OCI-M1 (cell line): Measurements from ENCODE around the gene FAM240B.

Experiments used
- DNase-seq: peaks from one replicate; lab custom pipeline; 2025; lab: John Stamatoyannopoulos, UW

The FAM240B gene

DNA sequence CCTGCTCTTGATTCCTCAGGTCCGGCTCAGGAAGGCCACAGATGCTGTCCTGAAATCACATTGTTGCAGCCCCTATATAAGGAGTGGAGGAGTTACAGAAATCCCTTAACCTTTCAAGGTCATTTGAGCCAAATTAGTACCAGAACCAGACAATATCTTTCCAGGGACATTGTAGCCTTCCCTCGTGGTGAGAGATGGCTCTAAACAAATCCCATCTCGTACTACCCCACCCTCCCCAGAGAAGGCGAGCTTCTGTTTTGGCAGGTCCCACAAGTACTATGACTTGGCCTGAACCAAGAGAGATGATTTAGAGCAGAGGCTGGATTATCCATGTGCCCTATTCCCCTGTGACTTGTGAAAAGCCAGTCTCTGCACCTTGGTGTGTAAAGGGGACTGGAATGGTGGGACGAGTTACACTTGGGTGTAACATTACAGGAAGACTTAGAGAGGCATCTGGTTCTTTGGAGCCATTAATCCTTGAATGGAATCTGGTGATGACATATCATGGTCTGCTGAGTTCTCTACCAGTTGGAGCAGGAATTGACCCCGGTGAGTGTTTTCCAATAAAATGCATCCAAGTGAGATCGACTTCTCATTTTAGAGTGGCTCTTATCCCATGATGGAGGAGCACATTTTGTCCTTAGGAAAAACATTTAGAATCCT, at the start of gene FAM240B:
Gene FAM240B, minus strand, starts transcription at position 51 of the 663 bp plus-strand sequence. CDS start 16,134 bp downstream, outside the sequence.
- no peak for DNase-seq

- no peak for DNase-seq
Observed at GRCh38 chr9:38768351-38768761, 48.4 kb upstream of the FAM240B start.

GRCh38 chr9:38765101-38765500, 45.2 kb upstream of the FAM240B start:
- DNase-seq: no peak

GRCh38 chr9:38761999-38762398, 42.1 kb upstream of the FAM240B start:
- DNase-seq: no peak

GRCh38 chr9:38761339-38761738, 41.4 kb upstream of the FAM240B start:
- DNase-seq: no peak

GRCh38 chr9:38756702-38757101, 36.8 kb upstream of the FAM240B start:
- no peak for DNase-seq

- no peak for DNase-seq
Observed at GRCh38 chr9:38747941-38748340, 28.0 kb upstream of the FAM240B start.

DNA sequence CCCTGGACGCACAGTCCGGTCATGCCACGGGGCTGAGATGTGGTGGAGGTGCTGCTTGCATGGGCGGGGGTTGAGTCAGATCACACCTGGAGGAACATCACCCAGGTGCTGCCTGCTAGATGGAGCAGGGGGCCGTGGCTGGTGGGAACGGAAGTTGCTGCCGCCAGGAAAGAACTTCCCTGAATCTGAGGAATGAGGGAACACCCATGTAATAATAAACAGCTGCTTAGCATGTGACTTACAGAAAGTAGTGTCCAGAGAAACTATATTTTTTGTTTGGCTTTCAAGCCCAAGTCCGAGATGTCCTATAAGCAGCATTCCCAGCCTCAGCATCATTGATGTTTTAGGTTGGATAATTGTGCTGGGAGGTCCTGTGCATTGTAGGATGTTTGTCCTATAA, 27.1 kb upstream of the FAM240B start:
- DNase-seq: no peak

GRCh38 chr9:38746303-38746702, 26.4 kb upstream of the FAM240B start:
- no peak for DNase-seq

DNA sequence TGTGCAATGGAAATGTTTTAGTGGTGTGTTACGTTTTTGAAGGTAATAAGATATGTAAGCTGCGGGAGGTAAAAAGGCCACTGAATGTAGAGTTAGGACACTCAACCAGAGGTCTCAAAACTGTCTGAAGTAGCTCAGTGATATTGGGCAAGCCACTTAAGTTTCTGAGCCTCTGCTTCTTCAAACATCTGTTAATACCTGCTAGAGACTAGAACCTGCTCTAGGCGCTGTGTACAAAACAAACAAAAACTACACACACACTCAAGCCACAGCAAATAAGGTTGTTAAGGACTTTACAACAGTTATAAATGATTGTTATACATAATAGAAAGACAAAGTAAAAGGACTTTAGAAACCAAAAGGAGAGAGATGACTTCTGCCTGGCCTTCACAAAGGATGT, 24.6 kb upstream of the FAM240B start:
- no peak for DNase-seq

- no peak for DNase-seq
Observed at GRCh38 chr9:38737246-38737645, 17.3 kb upstream of the FAM240B start.

DNA sequence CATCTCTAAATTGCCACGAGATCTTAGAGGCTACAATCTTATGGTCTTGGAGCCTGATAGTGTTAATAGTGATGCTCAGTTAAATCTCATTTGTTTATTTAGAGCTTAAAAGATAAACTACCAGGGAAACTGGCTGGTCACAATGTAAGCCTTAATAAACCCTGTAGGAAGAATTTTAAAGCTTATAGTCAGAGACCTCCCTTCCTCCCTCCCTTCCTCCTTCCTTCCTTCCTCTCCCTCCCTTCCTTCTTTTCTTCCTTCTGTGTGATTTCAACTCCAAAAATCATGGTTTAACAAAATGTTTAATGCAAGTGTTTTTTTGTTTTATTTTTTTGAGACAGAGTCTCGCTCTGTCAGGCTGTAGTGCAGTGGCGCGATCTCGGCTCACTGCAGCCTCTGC, 14.9 kb upstream of the FAM240B start:
- no peak for DNase-seq

DNA sequence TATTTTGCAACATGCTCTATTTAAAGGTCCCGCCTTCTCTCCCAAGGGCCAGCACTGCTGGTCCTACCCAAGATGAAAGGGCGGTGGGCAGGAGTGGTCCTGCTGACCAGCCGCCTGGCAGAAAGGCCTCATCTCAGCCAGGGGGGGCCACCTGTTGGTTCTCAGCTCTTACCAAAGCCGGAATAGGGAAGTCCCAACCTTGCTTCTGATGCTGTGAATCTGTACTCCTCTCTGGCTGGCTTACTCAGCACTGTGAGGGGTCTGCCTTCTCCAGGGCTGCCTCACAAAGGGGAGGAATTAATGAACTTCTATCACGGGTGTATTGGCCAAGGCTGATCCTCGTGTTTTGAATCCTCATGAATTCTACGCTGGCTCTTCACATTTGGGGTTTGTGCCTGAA, 13.6 kb upstream of the FAM240B start:
- DNase-seq: no peak

GRCh38 chr9:38732885-38733284, 13.0 kb upstream of the FAM240B start:
- DNase-seq: no peak

GRCh38 chr9:38727497-38728001, 7.6 kb upstream of the FAM240B start:
- peak; percentile 41 for DNase-seq

DNA sequence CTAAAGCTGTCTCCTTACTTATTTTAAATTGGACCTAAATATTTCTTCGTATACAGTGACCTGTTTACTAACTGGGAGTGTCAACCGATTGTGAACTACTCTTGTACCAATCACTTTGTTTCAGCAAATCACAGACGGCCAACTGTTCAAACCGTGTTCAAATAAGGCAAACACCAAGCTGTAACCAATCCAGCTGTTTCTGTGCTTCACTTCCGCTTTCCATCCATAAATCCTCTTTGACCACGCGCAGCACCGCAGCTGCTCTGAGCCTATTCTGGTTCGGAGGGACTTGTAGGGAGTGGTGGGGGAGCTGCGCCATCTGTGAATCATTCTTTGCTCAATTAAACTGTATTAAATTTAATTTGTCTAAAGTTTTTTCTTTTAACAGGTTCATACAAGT, 4.8 kb upstream of the FAM240B start:
- no peak for DNase-seq

DNA sequence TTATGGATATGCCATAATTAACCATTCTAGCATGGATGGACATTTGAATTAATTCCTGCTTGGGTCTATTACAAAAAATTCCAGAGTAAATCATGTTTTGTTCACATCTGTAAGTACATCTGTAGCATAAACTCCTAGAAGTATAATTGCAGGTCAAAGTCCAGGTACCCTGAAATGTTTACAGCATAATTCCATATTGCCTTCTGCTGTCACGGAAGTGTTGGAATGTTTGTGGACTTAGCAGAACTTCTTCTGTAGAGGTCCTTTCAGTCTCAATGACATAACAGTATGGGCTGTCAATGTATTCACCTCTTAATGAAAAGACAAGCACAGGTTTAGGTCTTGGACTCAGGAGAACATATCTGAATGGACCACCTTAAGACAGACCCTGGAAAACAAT, 1.8 kb downstream of the FAM240B start:
- no peak for DNase-seq

DNA sequence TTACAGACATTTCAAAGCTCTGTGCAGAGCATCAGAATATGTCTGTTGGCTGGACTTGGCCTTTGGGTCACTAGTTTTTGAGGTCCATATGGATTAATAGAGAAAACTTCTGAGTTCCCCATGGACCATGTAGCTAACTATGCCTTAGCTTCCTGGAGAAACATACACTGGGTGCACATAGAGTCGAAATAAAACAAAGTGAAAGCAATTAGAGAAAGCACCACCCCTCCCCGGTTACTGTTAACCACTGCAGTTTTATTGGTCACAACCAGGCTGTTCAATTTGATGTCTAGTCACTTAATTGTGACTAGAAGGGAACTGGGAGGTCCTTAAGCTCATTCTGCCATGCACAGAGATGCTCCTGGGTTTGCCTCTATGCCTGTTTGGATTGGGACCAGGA, 4.2 kb downstream of the FAM240B start:
- peak; percentile 11 for DNase-seq

DNA sequence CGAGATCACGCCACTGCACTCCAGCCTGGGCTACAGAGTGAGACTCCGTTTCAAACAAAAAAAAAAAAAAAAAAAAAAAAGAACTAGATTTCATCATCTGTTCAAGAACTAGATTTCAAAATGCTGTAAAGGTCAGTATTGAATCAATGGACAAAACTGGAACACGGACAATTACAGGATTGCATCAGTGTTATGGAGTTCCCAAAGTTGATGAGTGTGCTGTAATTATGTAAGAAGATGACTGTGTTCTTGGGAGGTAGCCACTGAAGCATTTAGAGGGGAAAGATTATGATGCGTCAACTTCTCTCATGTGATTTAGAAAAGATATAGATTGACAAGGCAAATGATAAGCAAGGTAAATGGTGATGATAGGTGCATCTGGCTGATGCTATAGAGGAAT, 6.5 kb downstream of the FAM240B start:
- peak; percentile 10 for DNase-seq

DNA sequence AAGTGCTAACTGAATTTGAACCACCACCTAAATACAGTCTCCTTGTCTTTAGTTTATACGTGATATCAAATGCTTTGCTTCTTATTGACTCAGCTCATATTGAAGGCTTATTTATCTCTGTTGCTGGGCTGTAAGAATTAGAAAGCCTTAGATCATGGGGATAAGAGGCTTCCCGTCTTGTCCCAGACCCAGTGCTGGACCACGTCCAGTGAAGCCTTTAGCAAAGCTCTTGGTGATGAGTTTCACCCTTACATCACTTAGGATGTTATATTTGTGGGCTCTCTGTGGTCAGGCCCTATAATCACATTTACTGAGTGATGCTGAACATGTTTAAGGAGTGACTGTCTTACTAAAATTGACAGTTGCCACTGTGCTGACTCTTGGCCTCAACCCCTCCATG, 11.2 kb downstream of the FAM240B start:
- no peak for DNase-seq

DNA sequence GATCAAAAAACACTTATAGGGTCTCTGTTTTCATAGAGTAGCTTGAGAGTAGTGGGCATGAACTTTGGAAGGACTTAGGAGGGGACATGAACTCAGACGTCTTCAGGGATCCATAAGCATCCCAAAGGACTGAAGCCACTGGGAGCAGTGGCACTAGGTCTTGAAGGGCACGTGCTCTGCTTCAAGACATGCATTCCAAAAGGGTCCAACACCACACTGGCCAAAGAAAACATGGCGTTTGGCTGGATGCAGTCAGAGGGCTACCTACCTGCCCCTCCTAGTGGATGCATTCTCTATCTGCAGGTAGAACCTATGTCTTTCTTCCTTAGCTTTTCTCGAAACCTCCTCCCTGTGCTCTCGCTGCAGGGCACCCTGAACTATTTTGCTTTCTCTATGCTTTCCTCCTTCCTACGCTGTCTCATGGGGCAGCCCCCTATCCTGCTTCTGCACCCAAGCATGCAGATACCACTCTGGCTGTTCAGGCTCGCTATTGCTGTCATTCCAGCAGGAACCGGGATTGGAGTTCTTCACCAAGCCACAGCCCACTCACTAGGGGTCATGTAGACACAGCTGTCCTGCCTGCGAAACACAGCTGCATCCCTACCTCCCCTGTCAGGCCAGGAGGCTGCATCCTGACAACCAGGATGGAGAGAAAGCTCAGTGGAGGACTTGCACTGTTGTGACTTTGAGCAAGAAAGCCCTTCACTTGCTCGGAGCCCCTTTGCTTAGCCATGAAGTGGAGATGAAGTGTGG, 11.9 kb downstream of the FAM240B start:
- peak; percentile 9 for DNase-seq

- DNase-seq: no peak
Observed at GRCh38 chr9:38706493-38706892, 13.4 kb downstream of the FAM240B start.

- no peak for DNase-seq
Observed at GRCh38 chr9:38705917-38706316, 14.0 kb downstream of the FAM240B start.

DNA sequence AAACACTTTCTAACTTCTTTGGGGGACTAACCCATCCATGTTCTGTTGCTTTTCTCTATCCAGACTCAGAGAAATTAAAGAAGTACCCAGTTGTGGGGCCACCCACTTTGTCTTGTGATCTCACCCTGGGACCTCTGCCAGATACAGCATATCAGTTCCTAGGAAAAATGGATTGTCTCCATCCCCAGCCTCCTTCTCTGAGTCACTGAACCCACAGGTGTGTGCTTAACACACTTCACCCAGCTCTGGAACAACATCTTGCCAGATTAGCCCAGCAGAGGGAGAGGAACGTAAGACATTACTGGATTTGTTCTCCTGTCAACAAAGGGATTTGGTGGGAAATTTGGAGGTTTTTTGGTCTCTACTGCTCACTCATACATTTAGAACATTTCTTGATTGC, 19.2 kb downstream of the FAM240B start:
- no peak for DNase-seq
